HG02852 (cell line): Measurements from ENCODE around the gene MAB21L2.

Experiments used
- ATAC-seq: cut with Tn5 transposase; IDR thresholded peaks from one replicate; pipeline ENCODE4 v1.9.1; 2021; ENCODE audit warnings: mild to moderate bottlenecking, moderate library complexity; ENCODE audit not compliant: unreplicated experiment

Gene MAB21L2

GRCh38 chr4:150599547-150599946 is 17.6 kb downstream of the MAB21L2 start:
- ATAC-seq, result no peak

DNA sequence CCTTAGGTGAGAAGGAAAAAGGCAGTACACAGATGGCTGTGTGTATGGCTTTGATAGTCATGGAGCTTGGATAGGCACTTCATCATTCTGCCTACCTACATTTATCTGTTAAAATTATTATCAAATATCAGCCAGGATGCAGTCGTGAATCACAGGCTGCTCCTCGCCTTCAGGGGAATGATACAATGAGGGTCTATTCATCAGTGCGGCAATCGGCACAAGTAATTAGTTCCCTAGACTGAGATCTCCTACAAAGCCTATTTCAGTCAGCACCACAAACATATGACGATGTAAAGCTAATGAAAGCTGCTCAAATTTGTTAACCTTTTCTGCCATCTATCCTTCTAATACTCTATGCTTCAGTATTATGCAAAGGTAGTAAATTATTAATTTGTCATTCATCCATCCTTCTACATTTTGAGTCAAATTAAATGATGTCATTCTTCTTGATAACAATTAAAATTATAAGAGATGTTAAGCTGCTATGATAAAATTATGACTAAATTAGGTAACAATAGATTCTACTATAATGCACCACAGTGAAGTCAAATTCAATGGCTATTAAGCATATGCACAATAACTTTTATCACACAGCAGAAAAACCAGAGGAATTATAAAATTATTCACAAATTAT is 19.0 kb downstream of the MAB21L2 start:
- ATAC-seq, result no peak

DNA sequence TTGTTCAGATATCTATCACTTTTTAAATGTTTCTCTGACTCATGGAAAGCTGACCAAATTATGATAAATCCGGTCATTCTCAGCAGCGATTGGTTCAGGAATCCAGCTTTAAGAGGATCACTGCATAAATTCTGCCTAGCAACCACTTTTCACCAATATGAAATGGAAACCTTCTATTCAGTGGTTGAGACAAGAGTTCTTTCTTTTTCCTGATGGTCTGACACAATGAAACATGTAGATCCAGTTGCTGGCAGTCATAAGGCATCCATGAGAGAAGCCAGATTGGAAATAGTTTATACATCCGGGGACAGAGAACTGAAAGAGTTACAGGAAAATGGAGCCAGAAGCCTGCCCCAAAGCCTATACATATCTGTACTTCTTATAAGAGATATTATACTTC is 27.2 kb downstream of the MAB21L2 start:
- no peak for ATAC-seq

GRCh38 chr4:150619042-150619441 is 37.1 kb downstream of the MAB21L2 start:
- no peak for ATAC-seq

DNA sequence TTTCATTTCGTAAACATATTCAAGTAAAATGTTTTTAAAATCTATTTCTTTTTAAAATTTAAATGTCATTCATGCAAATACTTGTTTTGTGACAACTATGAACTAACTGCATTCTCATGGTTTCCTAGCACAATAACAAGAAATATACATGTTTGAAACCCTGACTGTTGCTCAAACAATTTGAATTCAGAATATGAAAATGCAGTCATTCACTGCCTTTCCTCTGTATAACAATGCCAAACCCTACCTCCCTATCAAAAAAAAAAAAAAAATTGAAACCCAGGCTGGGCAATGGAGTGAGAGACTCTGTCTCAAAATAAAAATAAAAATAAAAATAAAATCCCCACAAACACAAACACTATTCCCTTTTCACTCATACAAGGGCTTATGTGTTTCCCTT is 42.1 kb downstream of the MAB21L2 start:
- no peak for ATAC-seq

- no peak for ATAC-seq
These were observed 43.1 kb downstream of the MAB21L2 start for GRCh38 chr4:150625033-150625432.

DNA sequence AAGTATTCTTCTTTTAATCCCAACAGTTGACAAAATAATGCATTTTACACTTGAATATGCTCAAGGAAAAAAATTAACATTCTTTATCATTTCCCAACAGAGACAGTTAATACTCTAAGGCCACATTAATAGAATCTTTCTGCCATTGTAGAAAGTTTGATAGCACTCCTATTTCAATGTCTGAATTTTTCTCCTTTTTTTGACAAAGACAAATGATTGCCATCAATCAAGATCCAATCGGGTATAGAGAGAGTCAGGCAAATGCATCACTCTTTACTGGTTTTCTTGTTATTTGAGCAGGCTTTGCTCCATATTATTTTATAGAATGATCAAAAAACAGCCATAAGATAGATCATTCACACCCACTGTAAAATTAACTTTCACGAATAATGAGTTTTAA is 46.1 kb downstream of the MAB21L2 start:
- no peak for ATAC-seq

GRCh38 chr4:150632639-150633038 is 50.7 kb downstream of the MAB21L2 start:
- ATAC-seq, result no peak
